ENCODE data around the gene TANK.

DNA sequence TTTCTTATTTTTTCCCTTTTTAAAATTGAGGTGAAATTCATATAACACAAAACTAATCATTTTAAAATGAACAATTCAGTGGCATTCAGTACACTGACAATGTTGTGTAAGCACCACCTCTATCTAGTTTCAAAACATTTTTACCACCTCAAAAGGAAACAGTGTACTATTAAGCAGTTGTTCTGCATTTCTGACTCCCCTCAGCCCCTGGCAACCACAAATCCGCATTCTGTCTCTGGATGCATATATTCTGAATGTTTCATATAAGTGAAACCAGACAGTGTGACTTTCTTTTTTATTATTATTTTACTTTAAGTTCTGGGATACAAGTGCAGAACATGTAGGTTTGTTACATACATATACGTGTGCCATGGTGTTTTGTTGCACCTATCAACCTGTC, 19.2 kb upstream of the TANK start:
- no peak for TF ChIP-seq POLR2AphosphoS5 (IDR thresholded peaks at IDR 0.05; ENCODE audit: borderline replicate concordance, low read depth, low read length)
- TF ChIP-seq EZH2 (IDR thresholded peaks at IDR 0.05), result no peak
- no peak for TF ChIP-seq FOXP2 (optimal IDR thresholded peaks at IDR 0.05; ENCODE audit: control extremely low read depth, extremely low read length, insufficient read depth)

Measured in SK-N-MC (cell line).